IgD-negative memory B cell (primary cell): Measurements from ENCODE around the gene LDHD. TPM values are rescaled to one million over a fixed set of nuclear protein-coding genes. Genes with fewer than 3 reads are reported as not detected.
A peak's percentile ranks its signal among the peaks of the same experiment; 100 is the strongest.

ENCODE experiments used
- H3K27ac Mint-ChIP-seq, 3 donors: one replicate each; pipeline ENCODE4 v1.8.0; 2020 to 2022; ENCODE audit warnings: mild to moderate bottlenecking in 3 of 3, mixed read lengths in 3 of 3, moderate library complexity in 1 of 3
- H3K27me3 Mint-ChIP-seq: one replicate; pipeline ENCODE4 v1.8.0; 2021; ENCODE audit warnings: mixed read lengths
- H3K36me3 Mint-ChIP-seq: one replicate; pipeline ENCODE4 v1.8.0; 2020; ENCODE audit warnings: mild to moderate bottlenecking, mixed read lengths
- H3K4me1 Mint-ChIP-seq, 3 donors: one replicate each; pipeline ENCODE4 v1.8.0; 2020 to 2022; ENCODE audit warnings: mixed read lengths in 3 of 3, mild to moderate bottlenecking in 1 of 3
- H3K4me3 Mint-ChIP-seq, 4 donors: one replicate each; pipeline ENCODE4 v1.8.0; 2020 to 2022; ENCODE audit warnings: mild to moderate bottlenecking in 4 of 4, mixed read lengths in 4 of 4, moderate library complexity in 3 of 4
- H3K9me3 Mint-ChIP-seq, 3 donors: one replicate each; pipeline ENCODE4 v1.8.0; 2020 to 2021; ENCODE audit warnings: mixed read lengths in 3 of 3, mild to moderate bottlenecking in 1 of 3
- polyA plus RNA-seq: library from polyadenylated mRNA; unstranded; fragments of 300-500 nt; fragmentation: Illumina TruSeq; gene quantifications from one replicate; pipeline ENCODE4 v1.2.3, GENCODE V29; 2021

The LDHD gene
- polyA plus RNA-seq, 1 donor from 2014 or later, result not detected

DNA sequence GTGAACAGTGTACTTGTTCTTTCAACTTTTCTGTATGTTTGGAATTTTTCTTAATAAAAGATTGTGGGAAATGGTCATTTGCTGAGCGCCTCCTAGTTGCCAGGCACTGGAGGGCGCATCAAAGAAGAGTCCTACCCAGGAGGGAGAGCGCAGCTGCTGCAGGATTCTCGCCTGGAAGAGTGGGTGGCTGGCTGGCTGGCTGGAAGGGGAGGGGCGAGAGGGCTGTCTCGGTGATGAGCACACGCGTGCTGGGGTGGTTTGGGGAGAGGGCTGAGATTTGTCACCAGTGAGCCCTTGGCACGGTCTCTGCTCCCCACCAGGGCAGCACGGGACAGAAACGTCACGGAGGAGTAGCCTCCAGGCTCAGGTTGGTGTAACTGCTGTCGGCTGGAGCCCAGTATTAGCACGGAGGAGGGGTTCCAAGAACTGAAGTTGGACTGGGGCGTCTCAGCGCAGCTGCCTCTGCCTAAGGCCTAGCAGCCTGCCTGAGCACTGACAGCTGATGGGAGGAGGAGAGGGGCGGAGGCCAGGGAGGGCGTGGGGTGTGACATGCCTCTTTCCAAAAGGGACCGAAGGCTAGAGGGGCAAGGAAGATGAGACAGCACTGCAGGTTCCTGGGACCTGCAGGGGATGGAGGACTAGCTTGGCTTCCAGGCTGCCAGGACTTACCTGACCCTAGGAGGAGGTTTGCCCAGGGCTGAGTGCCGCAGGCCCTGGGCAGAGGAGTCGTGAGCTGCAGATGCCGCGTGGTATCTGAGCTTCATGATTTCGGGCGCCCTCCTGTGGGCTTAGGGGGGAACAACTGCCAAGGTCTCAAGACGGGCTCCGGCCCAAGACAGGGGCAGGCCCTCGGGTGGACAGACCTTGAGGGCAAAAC lies 5.7 kb downstream of the LDHD start:
- H3K27me3 Mint-ChIP-seq, result peaks cover 57% of the 10 kb centered on the region
- H3K9me3 Mint-ChIP-seq, result no peaks in the 10 kb centered on the region
- H3K36me3 Mint-ChIP-seq, result peaks cover 1% of the 10 kb centered on the region
- no peak overlapping the region for H3K27ac Mint-ChIP-seq
- H3K4me3 Mint-ChIP-seq, result peak overlapping the region in 3 of 4 donors; percentile 25 to 77 (median 38)
- H3K4me1 Mint-ChIP-seq, result peaks cover 17 to 26% (median 22%) of the 10 kb centered on the region in 3 donors

DNA sequence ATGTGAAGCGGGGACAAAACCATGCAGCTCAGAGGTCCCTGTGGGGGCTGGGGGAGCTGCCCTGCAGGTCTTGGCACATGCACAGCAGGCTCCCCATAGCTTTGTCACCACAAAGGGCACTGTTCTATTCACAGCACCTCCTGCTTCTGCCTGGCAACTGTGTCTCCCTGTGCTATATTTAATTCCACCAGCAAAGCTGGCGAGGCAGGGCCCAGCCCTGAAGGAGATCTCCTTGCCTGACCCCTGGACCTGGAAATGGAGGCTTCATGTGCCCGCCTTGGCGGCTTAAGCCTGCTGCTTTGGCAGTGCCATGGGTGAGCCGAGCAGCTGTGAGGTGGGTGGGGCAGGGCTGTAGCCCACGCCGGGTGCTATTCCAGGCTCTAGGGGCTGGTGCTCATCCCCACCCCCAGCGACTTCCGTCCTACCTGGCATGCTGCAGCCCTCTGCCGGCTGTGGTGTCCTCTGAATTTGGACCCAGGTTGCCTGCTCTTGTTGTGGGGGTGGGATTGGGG lies 6.8 kb downstream of the LDHD start:
- Mint-ChIP-seq H3K4me3 (peak overlapping the region in 2 of 4 donors; percentile 60 to 79), H3K4me1 (peaks cover 17 to 32% (median 26%) of the 10 kb centered on the region in 3 donors), H3K9me3 (no peaks in the 10 kb centered on the region), H3K27ac (peak overlapping the region in 1 of 3 donors; percentile 44), H3K27me3 (peaks cover 57% of the 10 kb centered on the region), H3K36me3 (peaks cover 1% of the 10 kb centered on the region)

GRCh38 chr16:75108792-75109731 lies 7.5 kb downstream of the LDHD start:
- Mint-ChIP-seq H3K4me1 (peaks cover 17 to 32% (median 26%) of the 10 kb centered on the region in 3 donors), H3K36me3 (peaks cover 1% of the 10 kb centered on the region), H3K27me3 (peaks cover 64% of the 10 kb centered on the region), H3K27ac (peak overlapping the region in 2 of 3 donors; percentile 29 to 44), H3K9me3 (peaks cover 0 to 3% (median 0%) of the 10 kb centered on the region in 3 donors), H3K4me3 (peak overlapping the region in 3 of 4 donors; percentile 44 to 80 (median 71))

GRCh38 chr16:75107505-75107904 lies 9.1 kb downstream of the LDHD start:
- Mint-ChIP-seq H3K4me1 (peaks cover 16 to 32% (median 26%) of the 10 kb centered on the region in 3 donors), H3K27ac (no peak overlapping the region), H3K4me3 (no peak overlapping the region), H3K27me3 (peaks cover 60% of the 10 kb centered on the region), H3K36me3 (no peaks in the 10 kb centered on the region), H3K9me3 (peaks cover 0 to 4% (median 0%) of the 10 kb centered on the region in 3 donors)

GRCh38 chr16:75106351-75107274 lies 10.0 kb downstream of the LDHD start:
- Mint-ChIP-seq H3K27me3 (peaks cover 53% of the 10 kb centered on the region), H3K4me3 (no peak overlapping the region), H3K36me3 (no peaks in the 10 kb centered on the region)

GRCh38 chr16:75105306-75106061 lies 11.1 kb downstream of the LDHD start:
- Mint-ChIP-seq H3K27me3 (peaks cover 45% of the 10 kb centered on the region), H3K4me1 (peaks cover 17 to 22% (median 20%) of the 10 kb centered on the region in 3 donors), H3K9me3 (peaks cover 0 to 4% (median 0%) of the 10 kb centered on the region in 3 donors), H3K27ac (no peak overlapping the region), H3K36me3 (no peaks in the 10 kb centered on the region), H3K4me3 (no peak overlapping the region)

More at GRCh38 chr16:75106351-75107274, 10.0 kb downstream of the LDHD start:
- Mint-ChIP-seq H3K4me1 (peaks cover 19 to 32% (median 26%) of the 10 kb centered on the region in 3 donors), H3K9me3 (peaks cover 0 to 4% (median 0%) of the 10 kb centered on the region in 3 donors), H3K27ac (no peak overlapping the region)

DNA sequence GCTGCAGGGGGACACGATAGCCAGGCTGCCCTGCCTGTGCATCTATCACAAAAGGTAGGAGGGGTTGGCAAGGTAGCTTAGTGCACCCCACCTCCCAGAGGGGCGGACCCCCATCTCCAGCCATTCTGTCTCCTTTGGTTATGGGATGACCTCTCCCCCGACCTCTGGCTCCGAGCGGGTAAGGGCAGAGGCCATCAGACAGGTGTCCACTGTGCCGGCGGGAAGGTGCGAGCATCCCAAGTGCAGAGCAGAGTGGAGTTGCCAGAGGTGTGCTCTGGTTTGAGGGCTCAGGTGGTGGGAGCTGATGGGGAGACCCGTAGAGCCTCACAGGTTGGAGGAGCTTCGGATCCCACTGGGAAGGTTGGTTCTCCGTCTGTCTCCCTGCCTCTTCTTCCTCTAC lies 11.7 kb downstream of the LDHD start:
- Mint-ChIP-seq H3K4me1 (peaks cover 14 to 17% (median 15%) of the 10 kb centered on the region in 3 donors), H3K4me3 (no peak overlapping the region), H3K27ac (no peak overlapping the region), H3K9me3 (peaks cover 0 to 4% (median 0%) of the 10 kb centered on the region in 3 donors), H3K36me3 (no peaks in the 10 kb centered on the region), H3K27me3 (peaks cover 43% of the 10 kb centered on the region)

DNA sequence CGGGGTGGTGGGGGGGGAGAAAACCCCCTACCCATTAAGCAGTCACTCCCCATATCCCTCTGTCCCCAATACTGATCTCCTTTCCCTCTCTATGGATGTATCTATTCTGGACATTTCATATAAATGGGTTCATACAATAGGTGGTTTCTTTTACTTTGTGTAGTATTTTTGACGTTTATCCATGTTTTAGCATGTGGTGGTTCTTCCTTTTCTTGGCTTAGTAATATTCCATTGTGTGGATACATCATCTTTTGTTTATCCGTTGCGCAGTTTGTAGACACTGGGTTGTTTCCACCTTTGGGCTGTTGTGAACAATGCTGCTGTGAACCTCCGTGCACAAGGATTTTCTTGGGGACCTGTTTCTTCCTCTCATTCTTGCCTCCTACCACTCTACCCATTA lies 12.6 kb downstream of the LDHD start:
- H3K4me3 Mint-ChIP-seq, result no peak overlapping the region
- no peak overlapping the region for H3K27ac Mint-ChIP-seq
- H3K9me3 Mint-ChIP-seq, result peaks cover 0 to 4% (median 0%) of the 10 kb centered on the region in 3 donors
- H3K27me3 Mint-ChIP-seq, result peaks cover 42% of the 10 kb centered on the region
- H3K4me1 Mint-ChIP-seq, result peaks cover 7 to 10% (median 8%) of the 10 kb centered on the region in 3 donors
- no peaks in the 10 kb centered on the region for H3K36me3 Mint-ChIP-seq

- H3K36me3 Mint-ChIP-seq, result no peaks in the 10 kb centered on the region
- no peak overlapping the region for H3K4me3 Mint-ChIP-seq
- H3K4me1 Mint-ChIP-seq, result peaks cover 4 to 6% (median 4%) of the 10 kb centered on the region in 3 donors
- H3K27me3 Mint-ChIP-seq, result peaks cover 37% of the 10 kb centered on the region
- no peak overlapping the region for H3K27ac Mint-ChIP-seq
- H3K9me3 Mint-ChIP-seq, result peaks cover 0 to 4% (median 0%) of the 10 kb centered on the region in 3 donors
Measured at GRCh38 chr16:75102595-75102994, 14.0 kb downstream of the LDHD start.

- peaks cover 4 to 6% (median 6%) of the 10 kb centered on the region in 3 donors for H3K4me1 Mint-ChIP-seq
- no peak overlapping the region for H3K4me3 Mint-ChIP-seq
- H3K27ac Mint-ChIP-seq, result no peak overlapping the region
- H3K9me3 Mint-ChIP-seq, result peaks cover 0 to 4% (median 0%) of the 10 kb centered on the region in 3 donors
- H3K36me3 Mint-ChIP-seq, result no peaks in the 10 kb centered on the region
- H3K27me3 Mint-ChIP-seq, result peaks cover 39% of the 10 kb centered on the region
Measured at GRCh38 chr16:75101635-75102034, 14.9 kb downstream of the LDHD start.

GRCh38 chr16:75100603-75100990 lies 16.0 kb downstream of the LDHD start:
- peaks cover 0 to 4% (median 0%) of the 10 kb centered on the region in 3 donors for H3K9me3 Mint-ChIP-seq
- H3K4me1 Mint-ChIP-seq, result peaks cover 3 to 7% (median 4%) of the 10 kb centered on the region in 3 donors
- no peak overlapping the region for H3K27ac Mint-ChIP-seq
- no peak overlapping the region for H3K4me3 Mint-ChIP-seq
- H3K36me3 Mint-ChIP-seq, result no peaks in the 10 kb centered on the region
- H3K27me3 Mint-ChIP-seq, result peaks cover 34% of the 10 kb centered on the region

GRCh38 chr16:75099738-75100602 lies 16.6 kb downstream of the LDHD start:
- peaks cover 0 to 4% (median 0%) of the 10 kb centered on the region in 3 donors for H3K9me3 Mint-ChIP-seq
- peak overlapping the region in 1 of 4 donors; percentile 8 for H3K4me3 Mint-ChIP-seq
- H3K36me3 Mint-ChIP-seq, result no peaks in the 10 kb centered on the region
- peaks cover 0 to 7% (median 0%) of the 10 kb centered on the region in 3 donors for H3K4me1 Mint-ChIP-seq
- no peak overlapping the region for H3K27ac Mint-ChIP-seq
- peaks cover 34% of the 10 kb centered on the region for H3K27me3 Mint-ChIP-seq
